ENCODE measurements around the gene CA9. TPM values are rescaled to one million over a fixed set of nuclear protein-coding genes. Genes with fewer than 3 reads are reported as not detected.

Gene CA9
- total RNA-seq, 4 donors from 2014 or later, result 0.82 to 35.4 (median 2.0) TPM; not detected in 1

DNA sequence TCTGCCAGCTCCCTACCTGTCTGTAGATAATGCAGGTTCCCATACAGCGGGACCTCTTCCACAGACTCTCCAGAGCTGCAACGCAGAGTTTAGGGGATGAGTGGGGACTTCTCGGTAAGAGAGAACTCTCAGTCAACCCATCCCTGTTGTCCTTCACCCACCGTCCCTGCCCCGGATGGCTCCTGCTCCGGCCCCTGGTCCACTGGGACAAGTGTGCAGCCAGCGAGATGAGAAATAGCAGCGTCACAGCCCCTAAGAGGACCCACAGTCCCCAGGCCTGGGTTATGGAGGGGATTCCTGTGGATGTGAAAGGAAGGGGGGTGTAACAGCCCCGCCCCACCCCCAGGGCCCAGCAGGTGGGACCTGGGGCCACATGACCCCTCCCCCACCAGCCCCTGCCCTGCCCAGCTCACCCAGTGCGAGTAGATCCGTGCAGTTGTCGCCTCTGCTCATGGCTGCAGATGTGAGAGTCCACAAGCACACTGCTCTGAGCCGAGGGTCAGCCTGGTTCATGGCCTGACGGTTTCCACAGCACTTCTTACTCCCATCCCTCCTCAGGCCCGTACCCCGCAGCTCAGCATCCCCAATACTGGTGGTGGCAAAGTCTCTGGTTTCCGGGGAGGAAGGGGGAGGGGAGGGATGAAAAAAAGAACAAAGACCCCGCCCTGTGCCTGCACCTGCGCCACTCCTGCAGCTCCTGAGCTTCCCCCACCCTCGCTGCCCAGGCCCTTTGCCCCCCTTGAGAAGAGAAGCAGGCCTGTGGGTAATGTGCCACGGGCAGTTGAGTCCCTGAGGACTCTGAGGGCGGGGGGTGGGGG is 23.2 kb upstream of the CA9 start, which contains the start of gene SIT1:
SIT1 (minus strand) TSS at position 591 of the 818 bp plus-strand sequence; CDS start at position 513, 78 bp downstream.
- TF ChIP-seq, protein P1, sequence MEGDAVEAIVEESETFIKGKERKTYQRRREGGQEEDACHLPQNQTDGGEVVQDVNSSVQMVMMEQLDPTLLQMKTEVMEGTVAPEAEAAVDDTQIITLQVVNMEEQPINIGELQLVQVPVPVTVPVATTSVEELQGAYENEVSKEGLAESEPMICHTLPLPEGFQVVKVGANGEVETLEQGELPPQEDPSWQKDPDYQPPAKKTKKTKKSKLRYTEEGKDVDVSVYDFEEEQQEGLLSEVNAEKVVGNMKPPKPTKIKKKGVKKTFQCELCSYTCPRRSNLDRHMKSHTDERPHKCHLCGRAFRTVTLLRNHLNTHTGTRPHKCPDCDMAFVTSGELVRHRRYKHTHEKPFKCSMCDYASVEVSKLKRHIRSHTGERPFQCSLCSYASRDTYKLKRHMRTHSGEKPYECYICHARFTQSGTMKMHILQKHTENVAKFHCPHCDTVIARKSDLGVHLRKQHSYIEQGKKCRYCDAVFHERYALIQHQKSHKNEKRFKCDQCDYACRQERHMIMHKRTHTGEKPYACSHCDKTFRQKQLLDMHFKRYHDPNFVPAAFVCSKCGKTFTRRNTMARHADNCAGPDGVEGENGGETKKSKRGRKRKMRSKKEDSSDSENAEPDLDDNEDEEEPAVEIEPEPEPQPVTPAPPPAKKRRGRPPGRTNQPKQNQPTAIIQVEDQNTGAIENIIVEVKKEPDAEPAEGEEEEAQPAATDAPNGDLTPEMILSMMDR (IDR thresholded peaks at IDR 0.05), result no peak
- no peak for ATAC-seq (ENCODE audit: low FRiP score)

DNA sequence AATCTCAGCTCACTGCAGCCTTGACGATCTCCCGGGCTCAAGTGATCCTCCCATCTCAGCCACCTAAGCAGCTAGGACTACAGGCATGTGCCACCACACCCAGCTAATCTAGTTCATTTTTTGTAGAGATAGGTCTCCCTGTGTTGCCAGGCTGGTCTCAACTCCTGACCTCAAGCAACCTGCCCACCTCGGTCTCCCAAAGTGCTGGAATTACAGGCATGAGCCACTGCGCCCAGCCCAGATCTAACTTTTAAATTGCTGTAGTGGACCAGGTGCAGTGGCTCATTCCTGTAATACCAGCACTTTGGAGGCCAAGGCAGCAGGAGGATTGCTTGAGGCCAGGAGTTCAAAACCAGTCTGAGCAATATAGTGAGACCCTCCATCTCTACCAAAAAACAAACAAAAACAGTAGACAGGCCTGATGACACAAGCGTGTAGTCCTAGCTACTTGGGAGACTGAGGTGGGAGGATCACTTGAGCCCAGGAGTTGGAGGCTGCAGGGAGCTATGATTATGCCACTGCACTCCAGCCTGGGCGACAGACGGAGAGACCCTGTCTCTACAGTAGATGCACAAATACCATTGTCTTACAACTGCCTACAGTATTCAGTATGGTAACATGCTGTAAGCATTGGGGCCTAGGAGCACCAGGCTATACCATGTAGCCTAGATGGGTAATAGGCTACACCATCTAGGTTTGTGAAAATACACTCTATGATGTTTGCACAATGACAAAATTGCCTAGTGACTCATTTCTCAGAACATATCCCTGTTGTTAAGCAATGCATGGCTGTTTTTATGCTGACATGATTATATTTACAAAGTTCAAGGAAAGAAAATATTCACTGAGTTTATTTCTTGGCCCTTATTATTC is 21.5 kb upstream of the CA9 start:
- ATAC-seq (ENCODE audit: low FRiP score), result no peak
- DNase-seq (ENCODE audit: low spot score), result no peak

More for the DNA sequence above, 23.2 kb upstream of the CA9 start, which contains the start of gene SIT1:
- DNase-seq (ENCODE audit: low spot score), result no peak

DNA sequence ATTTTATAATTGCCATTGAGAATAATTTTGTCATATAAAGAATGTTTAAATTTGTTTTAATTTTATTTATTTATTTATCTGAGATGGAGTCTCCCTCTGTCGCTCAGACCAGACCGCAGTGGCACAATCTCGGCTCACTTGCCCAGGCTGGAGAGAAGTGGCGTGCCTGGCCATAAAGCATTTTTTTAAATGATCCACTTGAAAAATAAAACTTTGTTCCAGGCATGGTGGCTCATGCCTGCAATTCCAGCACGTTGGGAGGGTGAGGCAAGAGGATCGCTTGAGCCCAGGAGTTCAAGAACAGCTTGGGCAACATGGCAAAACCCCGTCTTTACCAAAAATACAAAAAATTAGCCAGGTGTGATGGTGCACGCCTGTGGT is 20.9 kb upstream of the CA9 start:
- TF ChIP-seq, protein P1 (IDR thresholded peaks at IDR 0.05), result no peak
- ATAC-seq (ENCODE audit: low FRiP score), result no peak
- DNase-seq (ENCODE audit: low spot score), result no peak

More for the DNA sequence above, 21.5 kb upstream of the CA9 start:
- TF ChIP-seq, protein P1 (IDR thresholded peaks at IDR 0.05), result no peak

DNA sequence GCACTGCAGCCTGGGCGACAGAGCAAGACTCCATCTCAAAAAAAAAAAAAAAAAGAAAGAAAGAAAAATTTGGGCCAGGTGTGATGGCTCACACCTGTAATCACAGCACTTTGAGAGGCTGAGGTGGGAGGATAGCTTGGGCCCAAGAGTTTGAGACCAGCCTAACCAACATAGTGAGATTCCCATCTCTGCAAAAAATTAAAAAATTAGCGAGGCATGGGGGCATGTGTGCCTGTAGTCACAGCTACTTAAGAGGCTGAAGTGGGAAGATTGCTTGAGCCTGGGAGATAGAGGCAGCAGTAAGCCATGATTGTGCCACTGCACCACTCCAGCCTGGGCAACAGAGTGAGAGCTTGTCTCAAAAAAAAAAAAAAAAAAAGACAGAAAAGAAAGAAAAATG is 20.1 kb upstream of the CA9 start:
- ATAC-seq (ENCODE audit: low FRiP score) (no peak), DNase-seq (ENCODE audit: low spot score) (no peak)

DNA sequence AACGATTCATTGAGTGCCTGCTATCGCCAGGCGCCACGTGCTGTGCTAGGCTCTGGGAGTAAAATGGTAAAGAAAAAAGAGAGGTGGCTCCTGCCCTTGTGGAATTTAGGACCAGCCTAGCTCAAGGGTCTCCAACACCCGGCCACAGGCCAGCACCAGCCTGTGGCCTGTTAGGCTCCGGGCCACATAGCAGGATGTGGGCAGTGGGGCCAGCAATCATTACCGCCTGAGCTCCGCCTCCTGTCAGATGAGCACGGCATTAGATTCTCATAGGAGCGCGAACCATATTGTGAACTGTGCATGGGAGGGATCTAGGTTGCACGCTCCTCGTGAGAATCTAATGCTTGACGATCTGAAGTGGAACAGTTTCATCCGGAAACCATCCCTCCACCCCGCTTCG is 17.4 kb upstream of the CA9 start:
- ATAC-seq (ENCODE audit: low FRiP score), result no peak
- no peak for DNase-seq (ENCODE audit: low spot score)
- TF ChIP-seq, protein P1 (IDR thresholded peaks at IDR 0.05), result no peak

More for the DNA sequence above, 20.1 kb upstream of the CA9 start:
- TF ChIP-seq, protein P1 (IDR thresholded peaks at IDR 0.05), result no peak

DNA sequence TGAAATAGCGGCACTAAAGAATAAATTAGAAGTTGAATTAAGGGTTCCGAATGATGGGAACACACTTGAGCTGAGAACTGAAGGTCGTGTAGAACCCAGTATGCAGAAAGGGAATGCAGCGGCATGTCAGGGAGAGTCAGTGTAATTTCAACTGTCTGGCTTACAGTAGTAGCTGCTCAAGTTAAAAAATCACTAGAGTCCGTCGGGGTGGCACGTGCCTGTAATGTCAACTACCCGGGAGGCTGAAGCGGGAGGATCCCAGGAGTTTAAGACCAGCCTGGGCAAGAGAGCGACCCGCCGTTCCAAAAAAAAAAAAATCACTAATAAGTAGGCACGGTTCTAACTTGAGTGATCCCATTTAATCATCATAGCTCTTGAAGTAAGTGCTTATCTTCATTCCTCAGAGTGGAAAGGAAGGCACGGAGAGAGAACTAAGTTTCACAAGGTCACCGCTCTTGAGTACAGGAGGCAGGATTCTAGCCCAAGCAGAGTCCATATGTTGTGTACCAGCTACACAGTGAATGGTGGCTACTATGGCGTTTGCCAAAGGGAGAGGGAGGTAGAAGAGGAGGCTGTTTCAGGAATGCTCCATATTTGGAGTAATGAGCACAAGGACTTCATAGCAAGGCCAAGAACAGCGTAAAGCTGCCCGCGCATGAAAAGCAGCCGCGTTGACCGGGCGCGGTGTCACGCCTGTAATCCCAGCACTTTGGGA is 16.7 kb upstream of the CA9 start:
- no peak for DNase-seq (ENCODE audit: low spot score)
- TF ChIP-seq, protein P1 (IDR thresholded peaks at IDR 0.05), result no peak
- peak; percentile 12 for ATAC-seq (ENCODE audit: low FRiP score)

Measured in omental fat pad (tissue), 4 donors.